K562 (cell line): Measurements from ENCODE around the gene NSUN2. TPM values are rescaled to one million over a fixed set of nuclear protein-coding genes. Genes with fewer than 3 reads are reported as not detected.

Experiments
- ATAC-seq: fragments of 200-7000 bp; cut with Tn5 transposase; 3 replicates; pipeline ENCODE4 v1.9.1; 2020; ENCODE audit warnings: moderate library complexity
- BruUV-seq: library from RNA; stranded (reverse); fragments of 400-500 nt; replicated peaks from 2 replicates; lab custom pipeline; 2021; lab: Mats Ljungman, UMichigan
- CTCF ChIA-PET: fragments of 300-600 bp; formaldehyde crosslinking; extraction: SDS; loops from one replicate; lab custom pipeline; 2021; ENCODE audit warnings: low intra/inter-chr PET ratio; lab: Yijun Ruan, JAX
- POLR2A ChIA-PET: fragments of 300-600, 350-650 bp; sonication (Branson Sonifier 250); formaldehyde crosslinking; extraction: SDS; loops from one replicate; lab custom pipeline; 2021; ENCODE audit warnings: antibody characterized with exemption, inconsistent platforms; lab: Yijun Ruan, JAX
- DNase-seq, 4 experiments: peaks; one replicate each; pipeline versions ENCODE4 v3.0.0 to v3.0.0-alpha.2; 2011 to 2018; ENCODE audit warnings: low spot score in 3 of 4, mixed read lengths in 3 of 4; ENCODE audit errors: extremely low read depth in 1 of 4
- FAIRE-seq: peaks from 2 replicates; lab custom pipeline; 2011; peaks lifted over from hg19 to GRCh38; lab: Jason Lieb, UNC
- H2AFZ ChIP-seq: 2 replicates; pipeline ENCODE4 v1.6.0; 2011; ENCODE audit warnings: low read depth, low read length, control low read depth, inconsistent platforms
- H3K27ac ChIP-seq: fragments of 200-600 bp; 3 replicates; pipeline ENCODE4 v1.8.0; 2011; ENCODE audit warnings: low read depth, mild to moderate bottlenecking, control low read depth, inconsistent platforms, low read length, moderate library complexity, mixed read lengths; ENCODE audit errors: extremely low read depth
- H3K27me3 ChIP-seq, 2 experiments: fragments of 300-600 bp in 1 of 2; 2 replicates in 1 of 2; 3 replicates in 1 of 2; pipeline versions ENCODE4 v1.6.0 to v1.8.0; 2011; ENCODE audit warnings: inconsistent platforms in 2 of 2, low read length in 2 of 2, mild to moderate bottlenecking in 1 of 2, mixed read lengths in 1 of 2, moderate library complexity in 1 of 2; ENCODE audit not compliant: control insufficient read depth in 2 of 2, insufficient read depth in 2 of 2
- H3K36me3 ChIP-seq: fragments of 300-600 bp; 3 replicates; pipeline ENCODE4 v1.8.0; 2011; ENCODE audit warnings: mild to moderate bottlenecking, low read length, inconsistent platforms; ENCODE audit not compliant: control insufficient read depth, insufficient read depth
- H3K4me1 ChIP-seq, 2 experiments: fragments of 200-600 bp in 1 of 2; replicated peaks in 1 of 2; 2 replicates in 1 of 2; 3 replicates in 1 of 2; pipeline versions ENCODE4 v1.5.1 to v1.8.0; 2011; ENCODE audit warnings: inconsistent platforms in 2 of 2, low read length in 2 of 2, mild to moderate bottlenecking in 1 of 2, mixed read lengths in 1 of 2, moderate library complexity in 1 of 2; ENCODE audit not compliant: control insufficient read depth in 2 of 2, insufficient read depth in 2 of 2
- H3K4me2 ChIP-seq: 2 replicates; pipeline ENCODE4 v1.6.1; 2011; ENCODE audit warnings: low read length, control low read depth, inconsistent platforms, mixed read lengths; ENCODE audit not compliant: insufficient read depth
- H3K4me3 ChIP-seq: fragments of 200-600 bp; sonication (generic), shearing (Covaris generic); 2 replicates; pipeline ENCODE4 v1.5.1; 2016; ENCODE audit warnings: control low read depth, inconsistent platforms
- H3K79me2 ChIP-seq: fragments of 200-600 bp; 3 replicates; pipeline ENCODE4 v1.8.0; 2011; ENCODE audit warnings: low read length, inconsistent platforms; ENCODE audit not compliant: control insufficient read depth, insufficient read depth
- H3K9ac ChIP-seq, 2 experiments: 2 replicates each; pipeline versions ENCODE4 v1.6.0 to v1.6.1; 2011; ENCODE audit warnings: low read depth in 2 of 2, low read length in 2 of 2, control low read depth in 1 of 2, inconsistent platforms in 1 of 2, mild to moderate bottlenecking in 1 of 2, mixed read lengths in 1 of 2; ENCODE audit not compliant: insufficient read depth in 1 of 2
- H3K9me1 ChIP-seq: one replicate; pipeline ENCODE4 v1.6.0; 2011; ENCODE audit warnings: inconsistent platforms, mild to moderate bottlenecking, low read length, moderate library complexity; ENCODE audit not compliant: control insufficient read depth, insufficient read depth
- H3K9me3 ChIP-seq: replicated peaks from 2 replicates; pipeline ENCODE4 v1.5.1; 2011; ENCODE audit warnings: low read depth, low read length, inconsistent platforms; ENCODE audit not compliant: control insufficient read depth, insufficient read depth
- H4K20me1 ChIP-seq: replicated peaks from 2 replicates; pipeline ENCODE4 v1.6.1; 2011; ENCODE audit warnings: low read length, inconsistent platforms, mixed read lengths; ENCODE audit not compliant: control insufficient read depth, insufficient read depth
- CBX5 ChIP-seq: IDR thresholded peaks from 2 replicates; pipeline ENCODE4 v1.6.1; 2014; ENCODE audit warnings: low read depth, borderline replicate concordance
- CREBBP ChIP-seq: IDR thresholded peaks from one replicate; pipeline ENCODE4 v1.6.1; 2012; ENCODE audit warnings: low read depth, mild to moderate bottlenecking, control low read depth, inconsistent platforms, low read length
- DDX20 ChIP-seq: fragments of 450-650 bp; IDR thresholded peaks from 2 replicates; pipeline ENCODE4 v1.6.1; 2016; ENCODE audit warnings: missing genetic modification characterization, low read depth, mild to moderate bottlenecking, missing compliant biosample characterization, moderate library complexity
- GATA2 ChIP-seq: sonication (generic); formaldehyde crosslinking; IDR thresholded peaks from 2 replicates; pipeline ENCODE4 v1.4.0; 2020; ENCODE audit warnings: mild to moderate bottlenecking, missing genetic modification reagents
- LARP7 ChIP-seq: fragments of 450-650 bp; IDR thresholded peaks from 2 replicates; pipeline ENCODE4 v1.6.1; 2016
- MYNN ChIP-seq, 2 experiments: sonication (generic); formaldehyde crosslinking in 1 of 2; IDR thresholded peaks; 2 replicates each; pipeline versions ENCODE4 v1.5.0 to v1.6.1; 2016 to 2020; ENCODE audit warnings: antibody characterized with exemption in 1 of 2, missing genetic modification reagents in 1 of 2
- RB1 ChIP-seq: fragments of 450-650 bp; IDR thresholded peaks from 2 replicates; pipeline ENCODE4 v1.6.1; 2017; ENCODE audit warnings: low read depth, mild to moderate bottlenecking
- SMAD2 ChIP-seq: fragments of 150-350 bp; IDR thresholded peaks from 2 replicates; pipeline ENCODE4 v1.6.1; 2014; ENCODE audit warnings: low read depth, mild to moderate bottlenecking, low read length
- SRSF3 ChIP-seq: fragments of 200-400 bp; formaldehyde crosslinking; IDR thresholded peaks from 2 replicates; pipeline ENCODE4 v1.6.1; 2016; ENCODE audit warnings: mild to moderate bottlenecking, low read length, moderate library complexity; ENCODE audit not compliant: insufficient read depth
- ZBED1 ChIP-seq: IDR thresholded peaks from 2 replicates; pipeline ENCODE4 v1.6.1; 2014
- ZKSCAN1 ChIP-seq: fragments of 150-350 bp; IDR thresholded peaks from 2 replicates; pipeline ENCODE4 v1.6.1; 2016; ENCODE audit warnings: low read depth, low read length
- ZNF41 ChIP-seq: fragments of 250-450 bp; sonication (Bioruptor Pico); conservative IDR thresholded peaks from 2 replicates; pipeline ENCODE4 v1.4.0; 2020; ENCODE audit warnings: mild to moderate bottlenecking
- WGBS: fragments of 100-300 bp; shearing (Covaris generic); methylation state at CpG from one replicate; pipeline ENCODE4 v1.1.6; 2016; ENCODE audit warnings: low coverage, mixed read lengths; ENCODE audit not compliant: insufficient coverage; ENCODE audit errors: missing lambda C conversion rate; 5-methylcytosine and 5-hydroxymethylcytosine counted together
- in situ Hi-C: fragments of 300-500 bp; cut with MboI; formaldehyde crosslinking; loops from 4 replicates; pipeline ENCODE4 v1.15.0; 2018; ENCODE audit warnings: inconsistent platforms, mixed read lengths
- intact Hi-C: fragments of 100-400 bp; cut with micrococcal nuclease; formaldehyde crosslinking; loops from 2 replicates; pipeline ENCODE4 v1.14.2; 2022
- polyA plus RNA-seq, 8 experiments: library from polyadenylated mRNA; depleted of rRNA in 4 of 8; stranded (reverse) in 5 of 8; unstranded in 3 of 8; fragments of >200 nt; fragmentation: Nextera tagmentation in 2 of 8; fragmentation: Illumina TruSeq in 1 of 8; extraction: Ambion mirVana in 2 of 8; extraction: Trizol in 1 of 8; gene quantifications; 2 replicates each; pipeline versions ENCODE4 v1.2.1 to v1.2.3, GENCODE V29; 2011 to 2014; ENCODE audit warnings: inconsistent platforms in 1 of 8, missing spikeins in 1 of 8
- total RNA-seq, 7 experiments: library from RNA; depleted of rRNA in 6 of 7; stranded (reverse); fragments of >200 nt in 6 of 7; fragmentation: Illumina TruSeq in 2 of 7; extraction: Trizol in 2 of 7; gene quantifications; 2 replicates each; pipeline versions ENCODE4 v1.2.1 to v1.2.3, GENCODE V29; 2011 to 2021; ENCODE audit warnings: low replicate concordance in 1 of 7
- TF ChIP-seq, protein P1 (sequence below): fragments of 200-800 bp; sonication (Bioruptor generic); IDR thresholded peaks from 2 replicates; pipeline ENCODE4 v1.6.1; 2017; ENCODE audit warnings: missing genetic modification characterization, missing compliant biosample characterization
- TF ChIP-seq, protein P2 (sequence below): fragments of 250-450 bp; sonication (Bioruptor Pico); IDR thresholded peaks from 2 replicates; pipeline ENCODE4 v1.8.0; 2021; ENCODE audit warnings: moderate library complexity, mild to moderate bottlenecking, inconsistent platforms
- TF ChIP-seq, protein P3 (sequence below): fragments of 250-450 bp; sonication (Bioruptor Pico); IDR thresholded peaks from 2 replicates; pipeline ENCODE4 v1.4.0; 2020; ENCODE audit warnings: mild to moderate bottlenecking, moderate library complexity, borderline replicate concordance
- TF ChIP-seq, protein P4 (sequence below): fragments of 250-450 bp; sonication (Bioruptor Pico); IDR thresholded peaks from 2 replicates; pipeline ENCODE4 v1.4.0; 2020; ENCODE audit warnings: mild to moderate bottlenecking, moderate library complexity

NSUN2 gene
- total and polyA plus RNA-seq, 9 of the 15 experiments (the other 6 are each of a cell fraction or from before 2014, with no cell fraction given): 9.2 to 167 (median 127) TPM

DNA sequence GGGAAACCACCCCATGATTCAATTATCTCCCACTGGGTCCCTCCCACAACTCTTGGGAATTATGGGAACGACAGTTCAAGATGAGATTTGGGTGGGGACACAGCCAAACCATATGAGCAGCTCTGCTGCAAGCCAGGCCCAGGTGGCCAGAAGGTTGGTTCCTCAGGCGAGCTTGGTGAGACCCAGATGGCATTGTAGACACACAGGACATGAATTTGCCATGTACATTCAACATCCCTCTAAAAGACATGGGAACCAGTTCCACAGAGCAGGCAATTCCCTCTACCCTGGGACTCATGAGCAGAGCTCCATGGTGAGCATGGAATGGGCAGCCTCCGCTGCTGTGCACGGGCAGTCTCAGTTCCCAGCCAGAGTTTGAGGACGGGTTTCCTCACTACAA, 53.3 kb downstream of the NSUN2 start (continued):
- TF ChIP-seq, protein P1, sequence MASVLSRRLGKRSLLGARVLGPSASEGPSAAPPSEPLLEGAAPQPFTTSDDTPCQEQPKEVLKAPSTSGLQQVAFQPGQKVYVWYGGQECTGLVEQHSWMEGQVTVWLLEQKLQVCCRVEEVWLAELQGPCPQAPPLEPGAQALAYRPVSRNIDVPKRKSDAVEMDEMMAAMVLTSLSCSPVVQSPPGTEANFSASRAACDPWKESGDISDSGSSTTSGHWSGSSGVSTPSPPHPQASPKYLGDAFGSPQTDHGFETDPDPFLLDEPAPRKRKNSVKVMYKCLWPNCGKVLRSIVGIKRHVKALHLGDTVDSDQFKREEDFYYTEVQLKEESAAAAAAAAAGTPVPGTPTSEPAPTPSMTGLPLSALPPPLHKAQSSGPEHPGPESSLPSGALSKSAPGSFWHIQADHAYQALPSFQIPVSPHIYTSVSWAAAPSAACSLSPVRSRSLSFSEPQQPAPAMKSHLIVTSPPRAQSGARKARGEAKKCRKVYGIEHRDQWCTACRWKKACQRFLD: no peak
- no peak for TF ChIP-seq RB1

DNA sequence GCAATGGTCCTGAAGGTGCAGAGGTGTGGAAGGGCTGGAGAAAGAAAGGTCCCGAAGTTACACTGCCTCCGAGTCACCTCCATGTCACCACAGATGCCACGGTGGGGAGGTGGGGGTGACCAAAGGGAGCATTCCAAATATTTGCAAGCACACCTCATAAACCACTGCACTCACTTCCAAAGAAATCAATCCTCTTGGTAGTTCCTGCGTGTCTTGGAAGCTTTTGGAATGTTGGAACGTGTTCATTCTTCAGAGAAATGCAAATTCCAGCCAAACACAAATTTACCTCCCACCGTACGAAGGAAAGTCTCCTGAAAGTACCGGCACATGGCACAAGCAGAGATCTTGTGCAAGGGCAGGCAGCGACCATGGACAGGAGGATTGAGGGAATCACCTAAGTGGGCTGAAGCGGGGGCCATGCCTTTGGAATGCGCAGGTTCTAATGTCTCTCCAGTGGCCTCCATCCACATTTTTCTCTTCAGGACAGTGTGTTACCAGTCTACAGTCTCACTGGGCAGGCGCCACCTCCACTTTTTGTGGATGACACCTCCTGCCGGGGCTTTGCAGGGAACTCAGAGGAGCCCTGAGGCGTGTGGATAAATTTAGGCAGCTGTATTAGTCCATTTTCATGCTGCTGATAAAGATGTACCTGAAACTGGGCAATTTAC, 54.0 kb downstream of the NSUN2 start:
- in situ Hi-C loops (no loop called here), intact Hi-C loops (loop anchor here (5.0 to 10.0 kb wide), 2 partner anchors 274 to 692 kb away; no protein-coding TSS in a partner anchor)
- 0 out of 2 replicates have a peak, but pooled peaks cover 4% of the 10 kb centered on the region for H4K20me1 ChIP-seq
- DNase-seq (no peak), FAIRE-seq (no peak), ATAC-seq (no peak)
- CTCF ChIA-PET: no interaction called here
- no TSS peak for BruUV-seq
- H3K9ac ChIP-seq: no peak overlapping the region
- H3K36me3 ChIP-seq: no peaks in the 10 kb centered on the region
- peaks cover 0 to 12% of the 10 kb centered on the region in 2 experiments; a peak in 2 of 5 replicates for H3K4me1 ChIP-seq
- H3K4me3 ChIP-seq: no peak overlapping the region
- H3K9me1 ChIP-seq: peaks cover 3% of the 10 kb centered on the region
- no peak overlapping the region for H3K4me2 ChIP-seq
- H3K27ac ChIP-seq: no peak overlapping the region
- H3K27me3 ChIP-seq: peaks cover 56 to 73% of the 10 kb centered on the region in 2 experiments
- H3K79me2 ChIP-seq: no peaks in the 10 kb centered on the region
- H2AFZ ChIP-seq: no peak overlapping the region
- no peaks in the 10 kb centered on the region for H3K9me3 ChIP-seq
- under 1% methylated on average over 14 of the region's 14 CpGs for WGBS
- POLR2A ChIA-PET: interaction anchor here (0.6 kb wide), 2 partner anchors 20 to 272 kb away, joined by 3 read pairs; no protein-coding TSS in a partner anchor
- no peak for TF ChIP-seq LARP7
- no peak for TF ChIP-seq ZBED1
- TF ChIP-seq CREBBP: no peak
- no peak for TF ChIP-seq ZNF41 (CRISPR knock-in tag)
- TF ChIP-seq, protein P2, sequence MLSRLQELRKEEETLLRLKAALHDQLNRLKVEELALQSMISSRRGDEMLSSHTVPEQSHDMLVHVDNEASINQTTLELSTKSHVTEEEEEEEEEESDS (CRISPR knock-in tag): no peak
- no peak for TF ChIP-seq CBX5
- TF ChIP-seq, protein P3, sequence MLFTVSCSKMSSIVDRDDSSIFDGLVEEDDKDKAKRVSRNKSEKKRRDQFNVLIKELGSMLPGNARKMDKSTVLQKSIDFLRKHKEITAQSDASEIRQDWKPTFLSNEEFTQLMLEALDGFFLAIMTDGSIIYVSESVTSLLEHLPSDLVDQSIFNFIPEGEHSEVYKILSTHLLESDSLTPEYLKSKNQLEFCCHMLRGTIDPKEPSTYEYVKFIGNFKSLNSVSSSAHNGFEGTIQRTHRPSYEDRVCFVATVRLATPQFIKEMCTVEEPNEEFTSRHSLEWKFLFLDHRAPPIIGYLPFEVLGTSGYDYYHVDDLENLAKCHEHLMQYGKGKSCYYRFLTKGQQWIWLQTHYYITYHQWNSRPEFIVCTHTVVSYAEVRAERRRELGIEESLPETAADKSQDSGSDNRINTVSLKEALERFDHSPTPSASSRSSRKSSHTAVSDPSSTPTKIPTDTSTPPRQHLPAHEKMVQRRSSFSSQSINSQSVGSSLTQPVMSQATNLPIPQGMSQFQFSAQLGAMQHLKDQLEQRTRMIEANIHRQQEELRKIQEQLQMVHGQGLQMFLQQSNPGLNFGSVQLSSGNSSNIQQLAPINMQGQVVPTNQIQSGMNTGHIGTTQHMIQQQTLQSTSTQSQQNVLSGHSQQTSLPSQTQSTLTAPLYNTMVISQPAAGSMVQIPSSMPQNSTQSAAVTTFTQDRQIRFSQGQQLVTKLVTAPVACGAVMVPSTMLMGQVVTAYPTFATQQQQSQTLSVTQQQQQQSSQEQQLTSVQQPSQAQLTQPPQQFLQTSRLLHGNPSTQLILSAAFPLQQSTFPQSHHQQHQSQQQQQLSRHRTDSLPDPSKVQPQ: no peak
- no peak for TF ChIP-seq DDX20 (tag)
- TF ChIP-seq GATA2: no peak
- no peak for TF ChIP-seq SRSF3
- TF ChIP-seq SMAD2: no peak
- no peak for TF ChIP-seq MYNN (IDR thresholded peaks at IDR 0.05)
- no peak for TF ChIP-seq MYNN (CRISPR knock-in tag; IDR thresholded peaks at IDR 0.05)
- TF ChIP-seq, protein P4, sequence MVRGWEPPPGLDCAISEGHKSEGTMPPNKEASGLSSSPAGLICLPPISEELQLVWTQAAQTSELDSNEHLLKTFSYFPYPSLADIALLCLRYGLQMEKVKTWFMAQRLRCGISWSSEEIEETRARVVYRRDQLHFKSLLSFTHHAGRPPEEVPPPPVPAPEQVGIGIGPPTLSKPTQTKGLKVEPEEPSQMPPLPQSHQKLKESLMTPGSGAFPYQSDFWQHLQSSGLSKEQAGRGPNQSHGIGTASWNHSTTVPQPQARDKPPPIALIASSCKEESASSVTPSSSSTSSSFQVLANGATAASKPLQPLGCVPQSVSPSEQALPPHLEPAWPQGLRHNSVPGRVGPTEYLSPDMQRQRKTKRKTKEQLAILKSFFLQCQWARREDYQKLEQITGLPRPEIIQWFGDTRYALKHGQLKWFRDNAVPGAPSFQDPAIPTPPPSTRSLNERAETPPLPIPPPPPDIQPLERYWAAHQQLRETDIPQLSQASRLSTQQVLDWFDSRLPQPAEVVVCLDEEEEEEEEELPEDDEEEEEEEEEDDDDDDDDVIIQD (CRISPR knock-in tag): no peak
- TF ChIP-seq ZKSCAN1: no peak
